Hematopoietic multipotent progenitor cell (in vitro differentiated cells): ENCODE data around the gene ASTN2. TPM values are rescaled to one million over a fixed set of nuclear protein-coding genes. Genes with fewer than 3 reads are reported as not detected.
A peak's percentile ranks its signal among the peaks of the same experiment; 100 is the strongest.

Experiments used
- DNase-seq, 3 donors: peaks; one replicate each; pipeline ENCODE4 v3.0.0-alpha.2; 2011 to 2015; ENCODE audit warnings: low read depth in 2 of 3, low spot score in 2 of 3
- total RNA-seq: library from RNA; depleted of rRNA; stranded (reverse); fragments of >200 nt; gene quantifications from one replicate; pipeline ENCODE4 v1.2.3, GENCODE V29; 2012

Gene ASTN2
- total RNA-seq, 1 donor, result 1.3 TPM

DNA sequence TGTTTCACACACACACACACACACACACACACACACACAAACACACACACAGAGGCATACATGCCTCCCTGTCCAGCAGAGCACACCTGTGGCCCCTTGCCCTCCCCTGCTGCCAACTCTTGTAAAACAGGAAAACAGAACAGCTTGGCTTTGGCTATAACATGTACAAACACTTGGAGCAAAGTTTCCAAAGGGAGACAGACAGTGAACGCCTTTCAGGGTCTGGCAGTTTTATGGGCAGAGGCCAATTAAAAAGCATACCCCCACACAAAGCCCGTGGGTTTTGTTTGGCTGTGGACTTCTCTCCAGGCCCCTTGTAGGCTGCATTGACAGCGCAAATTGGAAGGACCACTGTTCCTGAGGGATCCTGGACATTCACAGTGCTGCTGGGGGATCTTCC, 995.7 kb downstream of the ASTN2 start:
- DNase-seq, result no peak

DNA sequence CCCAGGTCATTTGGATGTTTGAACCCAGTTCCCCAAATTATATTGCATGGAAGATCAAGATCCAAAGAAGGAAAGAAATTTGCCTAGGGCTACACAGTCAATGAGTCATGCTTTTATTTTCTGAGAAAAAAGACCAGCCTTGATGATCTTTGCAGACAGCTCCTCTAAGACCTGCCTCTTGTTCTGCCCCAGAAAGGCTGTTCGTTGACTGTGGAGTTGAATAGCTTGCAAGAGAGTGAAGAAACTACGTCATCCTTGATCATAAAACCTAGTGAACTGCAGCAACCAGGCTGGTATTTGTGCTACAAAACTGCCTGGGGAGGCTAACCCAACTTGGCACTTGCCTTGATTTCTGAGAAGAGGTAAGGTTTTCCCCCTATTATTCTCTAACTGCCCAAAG, 997.4 kb downstream of the ASTN2 start:
- DNase-seq, result no peak

DNA sequence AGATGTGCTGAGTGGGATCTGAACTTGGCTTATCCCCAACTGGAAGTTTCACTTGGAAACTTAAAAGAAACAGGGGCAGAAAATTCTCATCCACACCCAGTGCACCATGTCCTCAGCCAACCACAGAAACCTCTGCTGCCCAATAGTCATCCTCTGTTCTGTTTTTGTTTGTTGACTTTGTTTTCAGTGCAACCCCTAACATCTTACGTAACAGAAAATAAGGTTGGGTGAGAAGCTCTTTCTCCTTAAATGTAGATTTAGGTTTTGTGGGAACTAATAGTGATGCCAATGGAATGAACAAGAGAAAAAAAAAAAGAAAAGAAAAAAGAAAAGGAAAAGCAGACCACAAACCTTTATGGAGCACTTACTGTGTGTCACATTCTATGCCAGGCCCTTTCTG, 998.4 kb downstream of the ASTN2 start:
- no peak for DNase-seq

DNA sequence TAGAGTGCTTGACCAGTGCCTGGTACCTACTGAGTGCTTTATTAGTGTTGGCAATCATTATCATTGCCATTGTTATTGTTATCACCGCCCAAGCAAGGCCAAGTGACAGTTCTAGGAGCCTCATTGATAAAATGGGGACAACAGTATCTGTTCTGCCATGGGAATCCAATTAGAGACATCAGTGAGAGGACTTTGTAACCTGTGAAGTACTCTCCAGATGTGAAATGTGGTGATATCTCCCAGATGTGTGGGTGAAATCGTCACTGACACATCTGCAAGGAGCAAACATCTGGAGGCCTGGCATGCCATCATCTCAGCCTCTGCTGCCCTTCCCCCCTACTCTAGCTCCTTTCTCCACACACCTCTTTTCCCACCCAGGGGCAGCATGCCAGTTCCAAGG, 1000.5 kb downstream of the ASTN2 start:
- no peak for DNase-seq

DNA sequence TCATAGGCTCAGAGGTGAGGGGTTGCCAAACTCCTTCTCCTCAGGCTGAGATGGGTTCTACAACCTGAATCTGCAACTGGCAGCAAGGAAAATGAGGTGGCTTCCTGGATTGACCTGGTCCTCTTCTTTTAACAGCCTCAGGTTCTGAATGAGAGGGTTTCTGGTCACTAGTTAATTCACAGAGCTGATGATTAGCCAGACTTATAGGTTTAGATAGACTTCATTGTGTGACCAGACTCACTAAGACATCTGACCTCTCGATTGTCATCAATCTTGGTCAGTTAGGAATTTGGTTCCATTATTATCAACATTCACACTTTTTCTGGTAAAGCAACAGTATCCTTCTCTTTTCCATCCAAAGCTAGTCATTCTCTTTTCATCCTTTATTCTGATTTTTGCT, 1003.4 kb downstream of the ASTN2 start:
- DNase-seq, result no peak

DNA sequence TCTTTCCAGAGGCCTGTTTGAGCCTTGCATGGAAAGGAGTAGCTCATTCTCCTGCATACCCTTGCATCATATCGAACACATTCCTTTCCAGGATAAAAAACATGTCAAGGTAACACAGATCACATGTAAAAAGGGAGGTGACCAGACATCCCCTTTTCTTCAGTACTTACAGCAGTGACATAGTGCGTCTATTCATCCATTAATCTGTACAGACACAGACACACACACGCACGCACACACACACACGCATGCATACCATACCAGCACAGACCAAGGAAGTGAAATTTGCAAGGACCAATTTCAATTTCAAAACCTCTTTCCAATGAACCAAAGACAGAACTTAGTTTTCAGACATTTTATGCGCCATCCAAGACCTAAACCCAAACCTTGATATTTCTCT, 1005.2 kb downstream of the ASTN2 start:
- DNase-seq, result no peak

DNA sequence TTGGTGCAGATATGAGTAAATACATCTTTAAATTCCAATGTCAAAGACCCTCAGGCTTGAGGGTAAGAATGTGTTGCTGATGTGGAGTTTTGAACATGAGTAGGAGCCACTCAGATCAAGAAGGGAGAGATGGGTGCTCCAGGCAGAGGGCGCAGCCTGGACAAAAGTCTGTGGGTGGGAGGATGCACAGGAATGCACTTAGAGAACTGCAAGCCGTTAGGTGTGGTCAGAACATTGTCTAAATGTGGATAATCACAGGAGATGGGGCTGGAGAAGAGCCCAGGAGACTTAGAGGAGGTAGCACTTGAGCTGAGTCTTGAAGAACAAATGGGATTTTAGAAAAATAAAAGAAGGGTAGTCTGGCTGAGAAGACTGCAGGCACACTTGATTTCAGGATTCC, 1005.7 kb downstream of the ASTN2 start:
- DNase-seq, result no peak

DNA sequence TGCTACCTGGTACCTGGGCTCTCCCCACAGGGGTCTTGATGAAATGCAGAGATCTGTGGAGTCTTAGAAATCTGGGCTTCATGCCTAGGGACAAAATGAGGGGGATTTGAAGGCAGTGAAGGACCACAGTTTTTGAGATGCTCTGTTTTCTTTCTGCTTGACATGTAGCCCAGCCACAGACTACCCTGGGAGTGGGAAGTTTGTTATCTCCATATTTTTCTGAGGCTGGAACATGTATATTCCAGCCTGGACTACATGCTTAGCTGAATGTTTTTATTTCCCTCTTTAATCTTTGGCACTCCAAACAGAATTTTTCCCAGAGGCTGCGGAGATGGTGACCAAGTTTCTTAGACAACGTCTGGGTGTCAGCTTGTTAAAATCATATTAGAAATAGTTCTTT, 1008.4 kb downstream of the ASTN2 start:
- no peak for DNase-seq

DNA sequence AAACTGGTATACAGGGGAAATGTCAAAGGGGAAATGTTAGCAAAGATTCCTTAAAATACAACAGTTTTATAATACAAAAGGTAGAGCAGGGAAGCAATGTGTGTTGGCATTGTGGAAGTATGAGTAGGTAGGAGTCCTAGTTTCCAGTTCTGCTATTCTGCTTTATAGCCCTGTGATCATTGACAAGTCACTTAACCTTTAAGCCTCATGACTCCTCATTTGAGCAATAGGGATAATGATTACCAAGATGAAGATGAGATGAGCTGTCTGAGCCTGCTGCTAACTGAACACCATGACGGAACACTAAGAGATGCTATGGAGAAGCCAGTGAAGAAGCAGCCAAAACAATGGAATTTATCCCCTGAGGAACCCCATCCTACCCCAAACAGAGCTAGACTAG, 1009.5 kb downstream of the ASTN2 start:
- DNase-seq, result no peak

DNA sequence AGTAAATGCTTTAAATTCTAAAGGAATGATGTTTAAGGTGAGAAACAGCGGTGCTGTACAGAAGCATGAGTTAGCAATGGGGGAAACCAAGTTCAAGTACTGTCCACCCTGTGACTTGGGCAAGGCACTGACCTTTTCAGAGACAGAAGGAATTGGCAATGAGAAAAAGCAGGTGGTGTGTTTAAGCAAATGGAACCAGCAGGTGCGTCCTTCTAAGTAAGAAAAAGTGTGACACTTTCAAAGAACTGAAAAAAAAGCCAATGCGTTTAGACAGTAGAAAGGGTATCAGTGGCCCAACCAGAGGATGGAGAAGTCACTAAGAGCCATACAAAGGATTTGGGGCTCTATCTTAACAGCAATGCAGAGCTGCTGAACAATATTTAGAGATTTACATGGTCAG, 1010.6 kb downstream of the ASTN2 start:
- DNase-seq, result no peak

DNA sequence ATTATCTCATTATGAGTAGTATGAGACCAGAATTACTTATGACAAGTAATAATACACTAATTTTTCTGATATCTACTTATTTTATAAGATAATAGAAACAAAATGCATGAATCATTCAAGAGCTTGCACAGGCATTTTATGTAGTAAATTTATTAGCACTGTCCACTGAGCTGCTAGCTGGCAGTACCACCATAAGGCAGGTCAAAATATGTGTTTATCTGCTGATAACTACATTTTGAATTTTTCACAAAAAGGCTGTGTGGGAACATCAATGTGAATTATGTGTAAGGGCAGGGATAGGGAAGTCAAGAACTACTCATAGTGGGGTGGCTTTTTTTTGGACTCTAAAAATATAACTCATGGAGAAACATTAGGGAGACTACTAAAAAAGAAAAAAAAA, 1011.7 kb downstream of the ASTN2 start:
- no peak for DNase-seq

DNA sequence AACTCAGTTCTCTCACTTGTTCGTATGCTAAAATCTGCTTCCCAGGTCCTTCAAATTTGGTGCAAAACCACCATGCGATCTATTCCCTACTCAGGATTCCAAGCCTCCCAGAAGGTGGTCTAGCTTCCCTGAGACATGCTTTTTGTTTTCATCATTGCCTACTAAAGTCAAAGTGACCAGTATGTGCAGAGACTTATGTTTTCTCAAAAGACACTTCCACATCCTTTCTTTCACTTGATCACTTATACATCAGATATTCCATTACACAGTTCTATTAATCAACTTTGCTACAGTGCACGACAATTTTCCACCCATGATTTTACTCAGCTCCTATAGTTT, 1019.2 kb downstream of the ASTN2 start:
- no peak for DNase-seq

DNA sequence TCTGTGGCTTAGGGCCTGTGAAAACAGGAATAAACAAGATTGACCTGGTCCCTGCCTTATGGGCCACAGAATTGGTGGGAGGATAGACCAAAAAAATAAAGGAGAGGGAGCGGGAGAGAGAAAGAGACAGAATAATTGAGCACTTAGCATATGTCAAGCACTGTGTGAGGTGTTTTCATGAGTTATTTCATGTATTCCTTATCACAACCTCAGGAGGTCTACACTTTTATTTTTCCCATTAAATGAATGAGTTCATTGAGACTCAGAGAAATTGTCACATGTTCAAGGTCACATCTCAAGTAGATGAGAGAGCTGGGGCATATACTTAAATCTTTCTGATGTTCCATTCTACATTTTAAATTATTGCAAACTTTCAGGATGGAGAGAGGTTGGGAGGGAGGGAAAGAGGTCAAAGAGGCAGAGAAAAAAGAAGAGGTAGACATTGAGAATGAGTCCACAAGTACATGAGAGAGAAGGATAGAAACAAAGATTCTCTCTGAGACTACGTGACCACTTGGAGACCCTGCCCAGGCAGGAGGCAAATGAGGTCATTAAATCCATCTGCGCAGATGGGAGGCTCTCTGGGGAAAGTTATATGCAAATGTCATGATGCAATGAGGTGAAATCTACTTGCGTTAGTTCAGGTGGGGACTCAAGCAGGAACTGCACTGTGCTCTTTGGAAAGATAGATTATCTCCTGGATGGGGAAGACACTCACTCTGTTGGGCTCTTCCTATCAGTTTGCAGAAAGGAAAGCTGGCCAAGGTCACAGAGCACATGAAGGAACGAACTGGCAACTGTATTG, 1019.8 kb downstream of the ASTN2 start:
- DNase-seq, result no peak

DNA sequence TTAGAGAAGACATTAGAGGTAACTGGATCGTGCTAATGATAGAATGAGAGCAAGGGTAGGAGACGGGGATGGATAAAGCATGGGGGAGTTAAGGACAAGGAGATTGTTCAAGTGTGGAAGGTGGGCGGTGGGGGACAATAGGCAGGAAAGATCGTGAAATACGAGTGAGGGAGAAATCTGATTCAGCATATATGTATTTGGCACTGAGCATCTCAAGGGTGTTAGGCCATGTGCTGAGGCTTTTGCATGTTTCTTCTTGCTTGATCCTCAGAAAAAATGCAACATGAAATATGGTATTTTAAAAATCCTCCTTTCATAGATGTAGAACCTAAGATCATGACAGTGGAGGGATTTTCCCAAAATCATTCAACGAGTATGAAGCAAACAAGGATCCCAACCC, 1020.8 kb downstream of the ASTN2 start:
- DNase-seq, result no peak

DNA sequence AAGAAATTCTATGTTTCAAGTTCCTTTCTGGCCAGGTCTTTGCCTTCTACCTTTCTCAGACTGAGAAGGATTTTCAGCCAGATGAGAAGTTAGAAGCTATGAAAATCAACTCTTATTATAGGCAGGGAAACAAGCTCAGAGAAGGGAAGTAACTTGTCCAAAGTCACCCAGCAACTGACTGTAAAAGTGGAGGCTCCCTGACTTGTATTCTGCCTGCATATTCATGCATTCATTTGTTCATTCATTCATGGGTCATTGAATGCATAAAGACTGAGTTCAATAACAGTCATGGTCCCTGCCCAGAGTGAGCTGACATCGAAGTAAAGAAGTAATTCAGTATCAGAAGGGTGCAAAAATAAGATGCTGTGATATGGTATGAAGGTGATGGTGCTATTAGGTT, 1021.7 kb downstream of the ASTN2 start:
- DNase-seq, result no peak

DNA sequence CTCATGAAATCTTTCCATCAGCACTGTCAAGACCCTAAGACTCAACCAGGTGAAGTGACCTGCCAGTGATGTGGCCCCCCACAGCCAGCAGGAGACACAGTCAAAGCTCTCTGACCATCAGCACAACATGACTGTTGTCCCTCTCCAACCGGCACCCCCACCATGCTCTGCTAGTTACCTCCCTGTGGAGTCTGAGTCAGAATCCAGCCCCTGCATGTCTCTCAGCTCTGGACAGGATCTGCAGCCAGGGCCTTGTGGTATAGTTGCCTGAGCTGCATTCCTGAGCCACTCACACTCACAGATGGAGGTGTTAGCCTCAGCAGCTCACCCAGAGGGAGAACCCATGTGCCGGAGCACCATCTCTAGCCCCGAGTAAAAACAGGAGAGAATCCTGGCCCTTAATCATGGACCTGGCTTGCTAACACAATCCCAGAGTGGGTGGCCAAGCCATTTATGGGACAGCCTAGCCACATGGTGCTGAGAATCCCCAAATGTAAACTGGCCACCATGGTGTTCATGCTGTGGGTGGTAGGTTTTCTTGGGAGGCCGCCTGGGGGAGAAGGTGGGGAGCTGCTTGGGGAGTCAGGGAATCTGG, 1023.5 kb downstream of the ASTN2 start:
- no peak for DNase-seq

DNA sequence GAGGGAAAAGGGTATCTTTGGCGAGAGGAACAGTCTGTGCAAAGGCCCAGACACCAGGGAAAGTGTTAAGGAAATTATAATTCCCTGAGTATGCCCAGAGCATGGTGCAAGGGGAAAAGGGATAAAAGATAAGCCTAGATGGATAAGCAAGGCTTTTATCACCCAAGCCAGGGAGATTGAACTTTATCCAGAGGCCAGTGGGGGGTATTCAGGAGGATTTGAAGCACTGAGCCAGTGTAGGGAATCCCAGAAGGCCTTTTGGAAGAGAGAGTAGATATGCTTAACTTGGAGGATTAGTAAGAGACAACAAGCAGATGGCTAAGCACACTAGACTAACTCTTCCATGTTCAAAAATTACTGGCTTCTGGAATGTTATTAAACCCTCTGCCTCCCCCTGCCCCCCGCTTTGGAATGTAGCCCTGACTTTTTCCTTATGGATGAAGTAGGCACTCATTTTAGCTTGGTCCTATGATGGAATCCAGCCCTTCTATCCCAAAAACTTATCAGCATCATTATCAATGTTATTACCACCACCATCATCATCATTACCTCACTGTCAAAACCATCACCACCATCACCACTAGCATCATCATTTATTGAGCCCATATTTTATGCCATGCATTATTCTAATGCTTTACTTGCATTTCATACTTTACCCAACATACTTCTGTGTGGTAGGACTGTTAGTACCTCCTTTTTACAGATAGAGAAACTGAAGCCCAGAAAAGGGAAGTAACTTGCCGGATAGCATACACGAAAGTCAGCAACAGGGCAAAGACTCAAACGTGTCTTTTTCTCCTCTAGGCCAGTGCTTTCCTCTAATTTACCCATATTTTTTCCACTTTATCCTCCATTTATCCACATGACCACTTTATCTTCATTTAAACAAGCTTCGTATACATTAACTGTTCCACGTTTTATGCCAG, 1024.3 kb downstream of the ASTN2 start:
- peak in 2 of 3 donors; percentile 12 to 59 for DNase-seq

DNA sequence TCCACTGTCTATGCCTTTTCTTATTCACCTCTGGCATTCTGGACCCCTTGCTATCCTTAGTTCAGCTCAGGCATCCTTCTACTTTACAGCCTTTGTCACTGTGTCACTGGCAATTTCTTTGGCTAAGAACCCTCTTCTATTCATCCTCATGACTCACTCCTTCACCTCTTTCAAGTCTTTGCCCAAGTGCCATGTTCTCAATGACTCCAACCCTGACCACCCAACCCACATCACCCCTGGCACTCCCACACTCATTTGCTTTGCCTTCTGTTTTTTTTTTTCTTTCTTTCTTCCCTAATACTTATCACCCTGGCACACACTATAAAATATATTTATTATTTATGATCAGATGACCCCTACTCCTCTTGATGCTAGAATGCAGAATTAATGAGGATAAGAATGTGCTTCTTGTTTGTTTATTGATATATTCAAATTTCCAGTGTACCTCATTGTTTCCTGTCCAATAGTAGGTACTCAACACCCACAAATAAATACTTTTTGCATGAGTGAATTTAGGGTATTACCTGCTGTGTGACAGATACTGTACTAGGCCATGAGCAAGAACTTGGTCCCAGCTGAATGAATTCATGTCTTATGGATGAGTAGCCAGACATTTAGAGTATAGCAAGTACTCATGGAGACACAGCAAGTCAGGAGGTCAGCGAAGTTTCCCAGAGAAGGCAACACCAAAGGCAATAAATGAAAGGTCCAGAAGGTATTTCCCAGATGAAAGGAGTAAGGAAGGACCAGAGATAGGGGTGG, 1025.1 kb downstream of the ASTN2 start:
- DNase-seq, result no peak

DNA sequence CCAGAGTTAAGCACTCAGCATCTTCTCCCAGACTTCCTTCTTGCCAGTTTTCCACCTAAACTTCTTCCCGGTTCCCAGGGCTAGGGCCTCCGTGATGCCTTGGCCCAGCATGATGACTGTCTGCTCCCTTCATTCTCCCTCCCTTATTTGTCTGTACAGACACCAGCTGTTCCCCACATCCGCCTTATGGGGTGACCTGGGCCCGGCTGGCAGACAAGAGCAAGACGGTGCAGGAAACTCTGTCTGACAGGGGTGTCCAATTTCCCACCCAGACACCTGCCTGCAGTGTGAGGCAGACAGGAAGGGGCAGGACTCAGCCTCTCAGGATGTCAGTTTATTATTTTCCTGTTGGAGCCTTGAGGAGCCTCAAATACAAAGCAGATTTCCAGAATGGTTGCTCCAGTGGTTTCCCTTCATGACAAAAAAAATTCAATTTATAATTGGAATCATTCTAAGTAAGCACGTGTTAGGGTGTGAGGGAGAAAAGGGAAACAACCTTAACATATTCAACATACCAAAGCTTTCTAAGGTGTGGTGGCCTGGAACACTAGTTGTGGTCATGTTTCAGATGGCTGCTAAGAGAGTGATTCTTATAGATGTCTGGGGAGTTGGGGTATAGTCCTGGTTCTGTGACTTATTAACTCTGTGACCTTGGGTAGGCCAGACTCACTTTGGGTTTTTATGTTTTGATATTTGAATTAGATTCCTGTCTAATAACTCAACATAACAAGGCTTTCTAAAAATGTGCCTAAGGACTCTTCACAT, 1026.7 kb downstream of the ASTN2 start:
- no peak for DNase-seq

DNA sequence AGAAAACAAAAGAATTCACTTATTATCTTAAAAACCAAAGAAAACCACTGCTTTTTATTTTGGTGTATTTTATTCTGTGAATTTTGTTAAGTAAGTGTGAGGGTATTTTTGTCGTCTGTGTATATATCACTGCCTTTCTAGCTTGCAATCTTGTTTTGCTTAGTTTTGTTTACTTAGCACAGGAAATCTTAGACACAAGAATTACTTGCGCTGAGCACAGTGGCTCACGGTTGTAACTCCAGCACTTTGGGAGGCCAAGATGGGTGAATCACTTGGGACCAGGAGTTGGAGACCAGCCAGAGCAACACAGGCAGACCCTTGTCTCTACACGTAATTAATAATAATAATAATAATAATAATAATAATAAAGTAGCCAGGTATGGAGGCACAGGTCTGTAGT, 1030.9 kb downstream of the ASTN2 start:
- no peak for DNase-seq
